HG03378 (cell line): Measurements from ENCODE around the gene TRAPPC2L.
"Not testable (repeated sequence)": the region's sequence is repeated elsewhere in the genome, so short reads cannot be mapped to it uniquely, and the experiment has no call there.

Experiments
- ATAC-seq: cut with Tn5 transposase; IDR thresholded peaks from one replicate; pipeline ENCODE4 v1.9.1; 2021; ENCODE audit warnings: mild to moderate bottlenecking, moderate library complexity; ENCODE audit not compliant: unreplicated experiment

The TRAPPC2L gene

DNA sequence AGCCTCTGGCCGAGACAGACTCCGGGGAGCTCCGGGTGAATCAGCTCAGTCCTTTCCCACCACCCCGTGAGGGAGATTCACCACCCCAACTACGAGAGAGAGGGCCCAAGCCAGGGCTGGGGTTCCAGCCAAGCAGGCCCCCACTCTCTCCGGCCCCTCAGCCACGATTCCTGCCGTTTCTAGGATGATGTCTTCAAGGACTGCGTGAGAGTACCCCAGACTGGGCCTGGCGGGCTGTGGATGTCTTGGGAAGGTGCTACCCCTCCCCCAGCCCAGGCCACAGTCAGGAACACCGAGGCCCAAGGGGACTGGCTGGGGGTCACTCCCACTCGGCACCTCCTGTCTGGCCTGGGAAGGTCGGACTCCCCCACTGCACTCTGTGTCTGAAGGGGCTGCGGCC, 31.1 kb downstream of the TRAPPC2L start:
- no peak for ATAC-seq

DNA sequence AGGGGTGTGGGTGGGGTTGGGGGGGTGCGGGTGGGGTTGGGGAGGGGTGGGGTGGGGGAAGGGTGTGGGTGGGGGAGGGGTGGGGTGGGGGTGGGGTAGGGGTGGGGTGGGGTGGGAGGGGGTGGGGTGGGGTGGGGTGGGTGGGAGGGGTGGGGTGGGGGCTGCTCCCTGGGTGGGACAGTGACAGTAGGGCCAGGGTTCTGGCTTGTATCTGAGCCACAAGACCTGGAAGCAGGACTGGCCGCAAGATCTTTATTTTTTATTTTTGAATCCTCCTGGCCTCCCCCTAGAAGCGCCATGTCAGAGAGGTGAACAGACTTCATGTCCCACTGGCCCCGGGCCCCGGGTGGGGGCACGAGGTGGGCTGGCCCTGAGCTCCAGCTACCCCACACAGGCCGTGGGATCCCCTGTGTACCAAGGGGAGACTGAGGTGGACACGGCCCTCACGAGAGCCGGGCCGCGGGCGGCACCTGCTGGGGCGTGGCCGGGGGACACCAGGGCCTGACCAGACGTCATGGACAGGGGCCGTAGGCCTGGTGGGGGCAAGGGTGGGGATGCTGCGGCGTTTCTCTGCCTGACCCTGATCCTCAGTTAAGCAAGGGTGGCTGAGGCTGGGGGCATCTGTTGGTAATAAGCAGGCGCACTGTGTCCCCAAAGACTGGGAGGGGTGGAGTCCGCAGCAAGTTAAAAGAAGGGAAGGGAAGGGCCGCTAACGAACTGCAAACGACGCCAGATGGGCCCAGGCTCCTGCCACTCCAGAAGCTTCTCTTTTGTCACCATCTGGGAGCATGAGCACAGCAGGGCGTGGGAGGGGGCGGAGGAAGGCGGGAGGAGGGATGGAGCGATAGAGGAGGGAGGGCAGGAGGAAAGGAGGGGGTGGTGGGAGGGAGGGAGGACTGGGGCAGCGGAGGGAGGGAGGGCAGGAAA, 31.8 kb downstream of the TRAPPC2L start:
- no peak for ATAC-seq

- ATAC-seq = not testable (repeated sequence)
These were observed 32.9 kb downstream of the TRAPPC2L start for GRCh38 chr16:88889702-88890352.

GRCh38 chr16:88891083-88891482, 34.2 kb downstream of the TRAPPC2L start:
- ATAC-seq = no peak

GRCh38 chr16:88892065-88892464, 35.1 kb downstream of the TRAPPC2L start:
- ATAC-seq = no peak

GRCh38 chr16:88893127-88893968, 36.4 kb downstream of the TRAPPC2L start:
- no peak for ATAC-seq

- not testable (repeated sequence) for ATAC-seq
These were observed 37.3 kb downstream of the TRAPPC2L start for GRCh38 chr16:88894266-88894665.

DNA sequence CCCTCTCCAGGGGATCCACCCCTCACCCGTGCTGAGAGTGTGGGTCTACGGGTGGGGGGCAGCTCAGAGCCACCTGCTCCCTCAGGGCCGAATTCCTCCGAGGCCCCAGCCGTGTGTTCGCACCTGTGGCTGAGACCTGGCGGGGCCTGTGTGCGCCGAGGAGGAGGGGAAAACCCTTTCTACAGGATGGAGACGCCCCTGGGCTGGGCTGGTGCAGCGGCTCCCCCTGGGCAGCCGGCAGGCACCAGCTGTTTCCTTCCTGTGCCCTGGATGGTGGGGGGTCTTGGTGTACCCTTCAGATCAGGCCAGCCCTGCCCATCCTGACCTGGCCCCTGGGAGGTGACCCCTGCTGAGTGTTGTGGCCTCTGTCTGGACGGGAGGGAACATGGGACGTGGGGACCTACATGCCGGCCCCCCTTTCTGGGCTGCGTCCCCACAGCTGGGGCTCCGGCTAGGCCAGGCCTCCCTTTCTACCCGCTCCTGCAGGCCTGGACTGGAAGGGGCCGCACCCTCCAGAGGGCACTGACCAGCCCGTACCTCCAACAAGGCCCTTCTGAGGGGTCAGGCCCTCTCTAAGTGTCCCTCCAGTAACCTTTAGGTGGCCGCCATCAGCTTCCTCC, 37.9 kb downstream of the TRAPPC2L start:
- ATAC-seq = no peak

GRCh38 chr16:88895335-88895734, 38.4 kb downstream of the TRAPPC2L start:
- ATAC-seq = no peak

GRCh38 chr16:88896238-88897070, 39.5 kb downstream of the TRAPPC2L start:
- no peak for ATAC-seq

DNA sequence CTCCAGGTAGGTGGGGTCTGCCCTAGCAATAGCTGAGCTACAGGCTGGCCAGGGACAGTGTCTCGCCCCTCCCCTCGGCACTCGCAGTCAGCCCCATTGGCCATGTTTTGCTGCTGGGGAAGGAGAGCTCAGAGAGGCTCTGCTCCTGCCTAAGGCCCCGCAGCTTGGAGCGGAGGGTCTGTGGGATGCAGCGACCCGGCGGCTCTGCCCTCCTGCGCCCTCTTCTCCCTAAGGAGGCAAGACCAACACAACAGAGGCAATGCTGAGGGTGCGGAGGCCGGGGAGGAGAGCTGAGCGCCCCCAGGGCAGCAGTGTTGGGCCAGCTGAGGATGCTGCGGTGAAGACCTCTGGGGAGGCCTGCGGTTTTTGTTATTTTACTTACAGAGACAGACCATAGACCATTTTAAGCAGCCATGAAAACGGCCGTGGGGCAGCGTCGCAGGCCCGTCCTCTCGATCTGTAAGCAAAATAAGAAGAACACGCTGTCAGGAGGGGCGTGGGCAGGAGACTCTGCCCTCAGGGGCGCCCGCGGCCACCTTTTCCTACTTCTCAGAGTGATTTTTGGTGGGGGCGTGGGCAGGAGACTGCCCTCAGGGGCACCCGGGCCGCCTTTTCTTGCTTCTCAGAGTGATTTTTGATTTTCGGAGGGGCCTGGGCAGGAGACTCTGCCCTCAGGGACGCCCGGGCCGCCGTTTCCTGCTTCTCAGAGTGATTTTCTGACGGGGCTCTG, 40.9 kb downstream of the TRAPPC2L start:
- no peak for ATAC-seq

DNA sequence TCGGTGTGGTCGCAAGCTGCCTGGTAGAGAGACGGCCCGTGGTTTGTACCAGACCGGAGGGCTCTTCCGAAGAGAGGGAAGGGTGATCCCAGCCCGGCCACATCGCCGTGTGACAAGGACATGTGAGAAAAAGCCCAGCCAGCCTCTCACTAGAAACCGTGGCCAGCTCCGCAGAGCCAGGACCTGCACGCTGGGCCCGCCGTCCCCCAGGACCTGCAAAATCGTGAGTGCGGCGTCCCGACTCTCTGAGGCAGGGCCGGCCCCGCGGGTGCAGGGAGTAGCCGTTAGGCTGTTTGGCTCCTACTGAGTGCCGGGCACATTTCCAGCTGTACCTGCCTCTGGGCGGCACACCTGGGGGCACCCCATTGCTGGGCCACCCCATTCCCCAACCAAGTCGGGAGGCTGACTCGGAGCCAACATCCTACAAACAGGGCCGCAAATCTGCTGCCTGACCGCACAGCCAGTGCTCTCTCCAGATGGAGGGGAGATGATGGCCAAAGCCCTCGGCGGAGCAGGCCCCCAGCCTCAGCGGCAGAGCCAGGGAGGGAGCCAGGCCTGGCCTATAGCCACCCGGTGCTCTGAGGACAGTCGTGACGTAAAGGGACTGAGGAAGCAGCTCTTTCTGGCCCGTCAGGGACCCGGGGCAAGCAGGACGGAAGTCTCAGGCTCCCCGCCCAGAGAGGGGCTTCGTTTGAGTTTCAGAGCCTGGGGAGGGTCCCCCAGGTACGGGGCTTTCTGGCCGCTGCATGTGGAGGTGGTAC, 43.2 kb downstream of the TRAPPC2L start:
- no peak for ATAC-seq

- ATAC-seq = no peak
These were observed 43.7 kb downstream of the TRAPPC2L start for GRCh38 chr16:88900662-88901052.

DNA sequence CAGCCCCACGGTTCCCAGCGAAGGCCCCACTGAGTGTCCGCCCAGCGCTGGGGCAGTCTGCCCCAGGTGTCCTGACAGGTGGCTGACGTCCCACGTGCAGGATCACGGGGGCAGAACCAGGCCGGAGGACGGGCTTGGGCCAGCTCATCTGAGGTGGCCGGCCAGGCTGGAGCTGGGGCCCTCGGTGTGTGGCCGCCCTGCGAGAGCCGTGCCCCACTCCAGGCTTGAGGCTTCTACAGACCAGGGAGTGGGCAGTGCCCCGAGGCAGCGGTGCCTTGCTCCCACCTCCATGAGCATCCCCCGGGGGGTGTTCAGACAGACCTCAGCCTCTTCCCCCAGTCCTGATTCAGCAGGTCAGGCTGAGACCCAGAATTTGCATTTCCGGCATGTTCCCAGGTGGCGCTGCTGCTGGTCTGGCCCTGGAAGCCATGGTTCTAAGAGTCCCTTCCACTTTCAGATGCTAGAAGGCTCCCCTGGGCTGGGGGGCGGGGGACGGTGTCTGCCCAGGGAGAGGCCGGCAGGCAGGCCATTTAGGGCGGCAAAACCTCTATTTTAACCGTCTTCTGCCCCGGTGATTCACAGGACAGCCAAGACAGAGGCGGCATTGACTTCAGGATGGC, 44.9 kb downstream of the TRAPPC2L start:
- ATAC-seq = no peak

GRCh38 chr16:88902744-88903143, 45.8 kb downstream of the TRAPPC2L start:
- no peak for ATAC-seq

- no peak for ATAC-seq
These were observed 46.3 kb downstream of the TRAPPC2L start for GRCh38 chr16:88903267-88903666.

- ATAC-seq = no peak
These were observed 47.9 kb downstream of the TRAPPC2L start for GRCh38 chr16:88904676-88905365.

DNA sequence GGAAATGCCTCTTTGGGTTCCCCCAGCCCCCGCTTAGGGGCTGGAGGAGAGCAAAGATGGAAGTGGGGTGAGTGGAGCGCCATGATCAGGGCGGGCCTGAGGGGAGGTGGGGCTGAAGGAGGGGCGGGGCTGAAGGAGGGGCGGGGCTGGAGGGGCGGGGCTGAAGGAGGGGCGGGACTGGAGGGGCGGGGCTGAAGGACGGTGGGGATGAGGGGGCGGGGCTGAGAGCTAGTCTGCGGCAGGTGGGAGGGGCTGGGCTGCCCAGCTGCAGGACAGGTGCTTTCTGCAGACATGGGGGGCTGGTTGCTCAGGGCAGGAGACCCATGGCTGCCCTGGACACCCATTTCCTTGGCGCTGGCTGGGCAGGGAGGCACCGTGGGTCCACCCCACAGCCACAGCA, 48.6 kb downstream of the TRAPPC2L start:
- no peak for ATAC-seq
